Upper lobe of left lung (tissue), 6 donors: Measurements from ENCODE around the gene CCDC69. TPM values are rescaled to one million over a fixed set of nuclear protein-coding genes. Genes with fewer than 3 reads are reported as not detected.
A peak's percentile ranks its signal among the peaks of the same experiment; 100 is the strongest.

Experiments
- ATAC-seq, 2 donors: fragments of 200-7000 bp; cut with Tn5 transposase; one replicate each; pipeline ENCODE4 v1.9.1; 2022; ENCODE audit warnings: mild to moderate bottlenecking in 2 of 2, moderate library complexity in 2 of 2; ENCODE audit not compliant: low FRiP score in 2 of 2
- DNase-seq, 2 donors: peaks; one replicate each; pipeline ENCODE4 v3.0.0-alpha.2; 2019 to 2020
- H3K27ac ChIP-seq, 4 donors: fragments of 200-600 bp; sonication (generic); one replicate each; pipeline ENCODE4 v1.5.1; 2016 to 2019
- H3K27me3 ChIP-seq, 4 donors: fragments of 200-600 bp; sonication (generic); one replicate each; pipeline ENCODE4 v1.5.1; 2017 to 2019
- H3K36me3 ChIP-seq, 4 donors: fragments of 200-600 bp; sonication (generic); one replicate each; pipeline ENCODE4 v1.5.1; 2016 to 2019
- H3K4me1 ChIP-seq, 4 donors: fragments of 200-600 bp; sonication (generic); one replicate each; pipeline ENCODE4 v1.5.1; 2018 to 2019
- H3K4me3 ChIP-seq, 4 donors: fragments of 200-600 bp; sonication (generic); one replicate each; pipeline ENCODE4 v1.5.1; 2017 to 2019; ENCODE audit warnings: mild to moderate bottlenecking in 2 of 4, moderate library complexity in 1 of 4
- H3K9me3 ChIP-seq, 4 donors: fragments of 200-600 bp; sonication (generic); one replicate each; pipeline ENCODE4 v1.5.1; 2018 to 2019
- EP300 ChIP-seq, 4 donors: sonication (generic); formaldehyde crosslinking; IDR thresholded peaks; one replicate each; pipeline ENCODE4 v1.5.1; 2017; ENCODE audit warnings: antibody characterized with exemption in 4 of 4, control low read depth in 2 of 4
- POLR2A ChIP-seq, 4 donors: fragments of 450-650 bp; IDR thresholded peaks; one replicate each; pipeline ENCODE4 v1.5.1; 2016 to 2017; ENCODE audit warnings: antibody characterized with exemption in 4 of 4, mild to moderate bottlenecking in 2 of 4
- POLR2AphosphoS5 ChIP-seq, 2 donors: sonication (generic); formaldehyde crosslinking; IDR thresholded peaks; one replicate each; pipeline ENCODE4 v1.5.1; 2017; ENCODE audit warnings: antibody characterized with exemption in 2 of 2
- WGBS, 2 donors: methylation state at CpG; one replicate each; pipeline ENCODE4 v1.1.5; 2017 to 2018; 5-methylcytosine and 5-hydroxymethylcytosine counted together
- total RNA-seq, 6 donors: library from RNA; depleted of rRNA in 4 of 6; stranded (reverse); fragments of >200 nt in 4 of 6; gene quantifications; one replicate each; pipeline versions ENCODE4 v1.1.0 to v1.2.1, GENCODE V29; 2016 to 2021
- TF ChIP-seq, protein P1 (sequence below), 6 experiments: fragments of 450-650 bp in 4 of 6; fragments of 200-600 bp in 2 of 6; sonication (generic) in 2 of 6; IDR thresholded peaks; one replicate each; pipeline ENCODE4 v1.5.1; 2016 to 2019; ENCODE audit warnings: antibody characterized with exemption in 6 of 6
- donor health status: DM: no; HTN: no; CAD: no; lungs with moderate emphysema.
- donor health status: DM: no; HTN: yes; CAD: no; lungs with severe emphysema.

The CCDC69 gene
- total RNA-seq, 6 donors from 2014 or later = 61.0 to 119 (median 92.6) TPM

GRCh38 chr5:151219789-151220188, 4.1 kb downstream of the CCDC69 start:
- H3K9me3 ChIP-seq = no peaks in the 10 kb centered on the region
- TF ChIP-seq EP300 (IDR thresholded peaks at IDR 0.05) (no peak), POLR2A (IDR thresholded peaks at IDR 0.05) (no peak), POLR2AphosphoS5 (IDR thresholded peaks at IDR 0.05) (no peak)
- TF ChIP-seq, protein P1, sequence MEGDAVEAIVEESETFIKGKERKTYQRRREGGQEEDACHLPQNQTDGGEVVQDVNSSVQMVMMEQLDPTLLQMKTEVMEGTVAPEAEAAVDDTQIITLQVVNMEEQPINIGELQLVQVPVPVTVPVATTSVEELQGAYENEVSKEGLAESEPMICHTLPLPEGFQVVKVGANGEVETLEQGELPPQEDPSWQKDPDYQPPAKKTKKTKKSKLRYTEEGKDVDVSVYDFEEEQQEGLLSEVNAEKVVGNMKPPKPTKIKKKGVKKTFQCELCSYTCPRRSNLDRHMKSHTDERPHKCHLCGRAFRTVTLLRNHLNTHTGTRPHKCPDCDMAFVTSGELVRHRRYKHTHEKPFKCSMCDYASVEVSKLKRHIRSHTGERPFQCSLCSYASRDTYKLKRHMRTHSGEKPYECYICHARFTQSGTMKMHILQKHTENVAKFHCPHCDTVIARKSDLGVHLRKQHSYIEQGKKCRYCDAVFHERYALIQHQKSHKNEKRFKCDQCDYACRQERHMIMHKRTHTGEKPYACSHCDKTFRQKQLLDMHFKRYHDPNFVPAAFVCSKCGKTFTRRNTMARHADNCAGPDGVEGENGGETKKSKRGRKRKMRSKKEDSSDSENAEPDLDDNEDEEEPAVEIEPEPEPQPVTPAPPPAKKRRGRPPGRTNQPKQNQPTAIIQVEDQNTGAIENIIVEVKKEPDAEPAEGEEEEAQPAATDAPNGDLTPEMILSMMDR (IDR thresholded peaks at IDR 0.05) = no peak
- no peaks in the 10 kb centered on the region for H3K36me3 ChIP-seq
- no peak overlapping the region for H3K4me3 ChIP-seq
- ATAC-seq = no peak
- H3K4me1 ChIP-seq = peaks cover 61 to 82% (median 65%) of the 10 kb centered on the region in 4 donors
- 80 to 83% methylated on average over 7 of the region's 7 CpGs for WGBS, 2 donors
- H3K27ac ChIP-seq = peak overlapping the region in 2 of 4 donors; percentile 94 to 95
- no peak for DNase-seq
- H3K27me3 ChIP-seq = no peaks in the 10 kb centered on the region

GRCh38 chr5:151219138-151219537, 4.8 kb downstream of the CCDC69 start:
- H3K36me3 ChIP-seq = no peaks in the 10 kb centered on the region
- no peak overlapping the region for H3K4me3 ChIP-seq
- peaks cover 61 to 82% (median 68%) of the 10 kb centered on the region in 4 donors for H3K4me1 ChIP-seq
- 87 to 91% methylated on average over 9 of the region's 9 CpGs for WGBS, 2 donors
- H3K27me3 ChIP-seq = no peaks in the 10 kb centered on the region
- H3K9me3 ChIP-seq = no peaks in the 10 kb centered on the region
- ATAC-seq = no peak
- TF ChIP-seq POLR2A (IDR thresholded peaks at IDR 0.05) (no peak), POLR2AphosphoS5 (IDR thresholded peaks at IDR 0.05) (no peak), EP300 (IDR thresholded peaks at IDR 0.05) (no peak)
- TF ChIP-seq, protein P1 (IDR thresholded peaks at IDR 0.05) = no peak
- DNase-seq = no peak
- peak overlapping the region in 1 of 4 donors; percentile 95 for H3K27ac ChIP-seq

GRCh38 chr5:151218177-151218576, 5.7 kb downstream of the CCDC69 start:
- no peaks in the 10 kb centered on the region for H3K27me3 ChIP-seq
- peak in 1 of 2 donors; percentile 15 for DNase-seq
- H3K27ac ChIP-seq = peak overlapping the region in 2 of 4 donors; percentile 48 to 49
- 80 to 88% methylated on average over 6 of the region's 6 CpGs for WGBS, 2 donors
- ATAC-seq = no peak
- TF ChIP-seq EP300 (IDR thresholded peaks at IDR 0.05) (no peak), POLR2AphosphoS5 (IDR thresholded peaks at IDR 0.05) (no peak), POLR2A (IDR thresholded peaks at IDR 0.05) (no peak)
- TF ChIP-seq, protein P1 (IDR thresholded peaks at IDR 0.05) = no peak
- H3K4me1 ChIP-seq = peaks cover 65 to 86% (median 76%) of the 10 kb centered on the region in 4 donors
- H3K4me3 ChIP-seq = no peak overlapping the region
- H3K9me3 ChIP-seq = no peaks in the 10 kb centered on the region
- no peaks in the 10 kb centered on the region for H3K36me3 ChIP-seq

DNA sequence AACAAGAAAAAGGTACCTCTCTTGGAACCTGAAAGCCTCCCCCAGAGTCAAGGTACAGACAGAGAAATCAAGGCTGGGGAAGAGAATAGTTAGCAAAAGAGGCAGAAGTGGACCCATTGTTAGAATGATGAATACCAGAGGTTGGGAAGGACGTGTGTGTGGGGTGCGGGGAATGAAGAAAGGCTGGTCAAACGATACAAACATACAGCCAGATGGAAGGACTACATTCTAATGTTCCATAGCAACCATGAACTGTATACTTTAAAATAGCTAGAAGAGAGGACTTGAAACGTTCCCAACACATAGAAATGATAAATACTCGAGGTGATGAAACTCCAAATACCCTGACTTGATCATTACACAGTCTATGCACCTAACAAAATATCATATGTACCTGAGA, 7.1 kb downstream of the CCDC69 start:
- 74 to 87% methylated on average over 5 of the region's 5 CpGs for WGBS, 2 donors
- DNase-seq (no peak), ATAC-seq (no peak)
- Histone ChIP-seq H3K36me3 (no peaks in the 10 kb centered on the region), H3K27ac (peak overlapping the region in 2 of 4 donors; percentile 19 to 89), H3K4me3 (no peak overlapping the region), H3K27me3 (no peaks in the 10 kb centered on the region), H3K9me3 (no peaks in the 10 kb centered on the region), H3K4me1 (peaks cover 64 to 86% (median 77%) of the 10 kb centered on the region in 4 donors)
- no peak for TF ChIP-seq POLR2A (IDR thresholded peaks at IDR 0.05)
- TF ChIP-seq, protein P1 (IDR thresholded peaks at IDR 0.05) = no peak
- no peak for TF ChIP-seq POLR2AphosphoS5 (IDR thresholded peaks at IDR 0.05)
- no peak for TF ChIP-seq EP300 (IDR thresholded peaks at IDR 0.05)

DNA sequence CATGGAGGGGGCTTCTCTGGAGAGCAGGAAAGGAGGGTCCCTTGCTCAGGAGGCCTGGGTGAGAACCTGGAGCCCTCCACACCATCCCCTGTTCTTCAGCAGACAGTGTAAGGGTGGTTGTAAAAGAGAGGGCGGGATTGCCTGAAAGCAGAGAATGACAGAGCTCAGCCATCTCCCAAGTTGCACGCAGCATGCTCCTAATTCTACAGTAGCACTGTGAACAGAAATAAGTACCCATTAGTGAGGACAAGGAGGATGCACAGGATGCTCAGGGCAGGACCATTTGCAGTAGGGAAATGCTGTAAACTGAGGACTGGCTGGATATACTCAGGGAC, 8.4 kb downstream of the CCDC69 start:
- H3K9me3 ChIP-seq = no peaks in the 10 kb centered on the region
- no peaks in the 10 kb centered on the region for H3K27me3 ChIP-seq
- H3K27ac ChIP-seq = peak overlapping the region; percentile 79 to 95 (median 88)
- DNase-seq (no peak), ATAC-seq (no peak)
- WGBS, 2 donors = 80 to 93% methylated on average over 2 of the region's 2 CpGs
- TF ChIP-seq POLR2AphosphoS5 (IDR thresholded peaks at IDR 0.05) = no peak
- TF ChIP-seq, protein P1 (IDR thresholded peaks at IDR 0.05) = no peak
- no peak for TF ChIP-seq POLR2A (IDR thresholded peaks at IDR 0.05)
- TF ChIP-seq EP300 (IDR thresholded peaks at IDR 0.05) = no peak
- H3K4me1 ChIP-seq = peaks cover 61 to 86% (median 76%) of the 10 kb centered on the region in 4 donors
- H3K36me3 ChIP-seq = no peaks in the 10 kb centered on the region
- no peak overlapping the region for H3K4me3 ChIP-seq
